T-helper 1 cell treated with Interleukin-12 subunit alpha and Interleukin-12 subunit beta and Interleukin-4 antibody, amounts not matched to agents 30 ng/mL and 1 ng/mL, for 36 hours (primary cell): ENCODE results near the gene GRID1. TPM values are rescaled to one million over a fixed set of nuclear protein-coding genes. Genes with fewer than 3 reads are reported as not detected.

Experiments
- intact Hi-C: fragments of 100-400 bp; cut with micrococcal nuclease; formaldehyde crosslinking; loops from one replicate; pipeline ENCODE4 v1.15.1; 2024
- total RNA-seq: library from RNA; stranded (reverse); gene quantifications from 2 replicates; pipeline ENCODE4 v1.2.3, GENCODE V29; 2022

Gene GRID1
- total RNA-seq, 1 donor from 2014 or later = not detected

GRCh38 chr10:86152354-86152753, 214.2 kb downstream of the GRID1 start:
- intact Hi-C loops = no loop called here

- intact Hi-C loops = no loop called here
These were observed 215.0 kb downstream of the GRID1 start for GRCh38 chr10:86151613-86152012.

- intact Hi-C loops = no loop called here
These were observed 217.3 kb downstream of the GRID1 start for GRCh38 chr10:86149257-86149656.

GRCh38 chr10:86148117-86148516, 218.5 kb downstream of the GRID1 start:
- intact Hi-C loops = no loop called here

DNA sequence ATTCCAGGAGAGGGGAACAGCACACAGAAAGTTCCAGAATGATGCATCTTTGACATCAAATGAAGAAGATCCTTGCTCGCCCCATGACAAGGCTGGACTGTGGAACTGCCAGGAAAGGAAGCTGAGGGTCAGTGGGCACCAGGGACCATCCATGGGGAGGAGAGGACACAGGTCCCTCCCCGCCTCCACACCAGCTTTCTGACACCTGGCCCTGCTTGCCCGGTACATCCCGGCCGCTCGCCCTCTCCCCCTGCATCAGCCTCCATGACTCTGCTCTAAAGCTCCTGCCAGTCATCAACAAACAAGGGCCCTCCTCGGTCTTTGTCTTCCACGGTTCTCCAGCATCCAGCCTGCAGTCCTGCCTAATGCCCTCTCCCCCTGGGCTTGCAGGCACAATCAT, 222.3 kb downstream of the GRID1 start:
- intact Hi-C loops = no loop called here

DNA sequence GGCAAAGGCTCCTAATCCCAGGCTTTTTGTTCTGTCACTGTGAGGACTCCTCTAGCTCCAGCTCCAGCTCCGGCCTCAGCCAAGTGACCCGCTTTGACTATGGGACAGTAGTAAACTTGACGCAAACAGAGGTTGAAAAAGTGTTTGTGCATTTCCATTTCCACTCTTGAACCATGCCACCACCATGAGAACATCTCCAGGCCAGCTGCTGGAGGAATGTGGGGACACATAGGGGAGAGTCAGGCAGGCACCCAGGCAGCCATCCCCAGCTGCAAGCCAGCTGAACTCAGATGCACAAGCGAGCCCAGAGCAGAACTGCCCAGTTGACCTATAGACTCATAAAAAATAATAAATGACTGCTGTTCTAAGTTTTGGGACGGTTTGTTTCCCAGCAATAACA, 224.7 kb downstream of the GRID1 start:
- intact Hi-C loops = no loop called here

GRCh38 chr10:86139066-86139657, 227.4 kb downstream of the GRID1 start:
- intact Hi-C loops = no loop called here

DNA sequence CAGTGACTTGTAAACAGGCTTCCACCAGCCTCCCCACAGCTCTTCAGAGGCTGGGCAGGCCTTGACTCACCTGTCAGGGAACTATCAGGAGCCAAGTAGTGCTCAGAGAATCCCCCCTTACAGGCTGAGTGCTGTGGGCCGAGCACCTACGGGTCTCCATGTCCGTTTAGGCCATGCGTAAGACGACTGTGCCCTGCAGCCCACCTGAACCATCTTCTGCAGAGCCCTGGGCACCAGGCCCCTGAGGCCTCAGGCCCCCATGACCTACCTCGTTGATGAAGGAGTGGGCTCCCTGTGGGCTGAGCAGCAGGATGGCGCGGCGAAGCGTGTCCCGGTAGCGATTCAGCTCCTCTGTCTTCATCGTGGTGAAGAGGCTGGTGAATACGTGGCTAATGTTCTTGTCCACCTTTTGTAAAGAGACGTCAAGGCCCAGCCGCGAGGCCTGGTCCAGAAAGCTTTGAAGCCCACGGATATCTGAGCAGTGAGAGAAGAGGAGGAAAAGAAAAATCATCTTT, 228.0 kb downstream of the GRID1 start:
- intact Hi-C loops = no loop called here

DNA sequence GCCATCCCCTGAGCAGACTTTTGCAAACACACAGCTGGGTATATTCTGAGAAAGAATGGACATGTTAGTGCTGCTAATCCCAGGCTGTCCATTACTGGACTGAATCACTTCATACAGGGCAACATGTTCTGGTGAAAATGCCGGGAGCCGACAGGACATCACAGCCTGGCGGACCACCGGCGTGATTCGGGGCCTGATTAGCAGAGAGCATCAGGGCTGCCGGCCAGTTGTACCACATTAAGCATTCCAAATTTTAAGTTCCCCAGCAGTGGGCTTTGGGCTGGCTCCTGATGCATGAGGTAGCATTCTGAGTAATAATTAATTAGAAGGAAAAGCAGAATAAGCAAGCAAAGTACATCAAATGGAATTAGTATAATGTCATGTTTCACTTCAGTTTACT, 229.0 kb downstream of the GRID1 start:
- intact Hi-C loops = no loop called here

GRCh38 chr10:86136934-86137333, 229.7 kb downstream of the GRID1 start:
- intact Hi-C loops = no loop called here

- intact Hi-C loops = no loop called here
These were observed 231.4 kb downstream of the GRID1 start for GRCh38 chr10:86135191-86135590.

GRCh38 chr10:86130737-86131475, 235.7 kb downstream of the GRID1 start:
- intact Hi-C loops = no loop called here

DNA sequence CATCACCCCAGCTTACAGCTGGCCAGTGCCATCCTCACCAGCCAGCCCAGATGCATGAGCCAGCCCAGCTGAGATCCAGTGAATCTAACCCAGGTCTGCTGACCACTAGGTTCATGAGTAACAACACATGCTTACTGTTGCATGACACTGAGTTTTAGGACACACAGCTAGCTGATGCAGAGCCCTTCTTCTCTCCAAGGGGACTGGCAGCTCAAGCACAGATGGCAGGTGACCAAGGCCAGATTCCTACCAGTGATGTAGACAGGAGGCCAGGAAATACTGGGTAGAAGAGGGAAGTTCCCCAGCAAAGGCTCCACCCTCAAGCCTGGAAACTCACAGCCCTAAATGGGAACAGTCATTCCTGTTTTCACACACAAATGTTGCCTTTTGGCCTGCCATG, 236.6 kb downstream of the GRID1 start:
- intact Hi-C loops = no loop called here

- intact Hi-C loops = no loop called here
These were observed 238.2 kb downstream of the GRID1 start for GRCh38 chr10:86128360-86128759.

GRCh38 chr10:86127274-86127819, 239.2 kb downstream of the GRID1 start:
- intact Hi-C loops = no loop called here

- intact Hi-C loops = no loop called here
These were observed 241.9 kb downstream of the GRID1 start for GRCh38 chr10:86124734-86125133.

DNA sequence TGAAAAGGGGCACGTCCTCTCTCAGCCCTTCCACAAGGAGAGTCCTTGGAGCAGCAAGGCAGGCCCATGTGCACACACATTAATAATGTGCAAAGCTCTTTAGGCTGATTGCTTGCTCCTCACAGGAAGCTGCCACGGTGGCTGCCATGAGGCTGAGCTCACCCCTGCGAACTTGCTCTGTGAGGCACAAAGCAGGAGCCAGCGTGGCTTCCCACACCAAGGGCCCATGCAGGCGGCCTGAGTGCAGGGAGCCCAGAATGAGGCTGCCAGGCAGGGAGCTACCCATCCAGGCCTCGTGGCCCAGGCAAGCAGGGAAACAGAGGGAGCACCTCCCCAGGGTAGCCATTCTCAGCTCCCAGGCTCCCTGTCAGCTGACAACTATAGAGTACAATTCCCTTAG, 242.9 kb downstream of the GRID1 start:
- intact Hi-C loops = no loop called here

GRCh38 chr10:86123304-86123703, 243.3 kb downstream of the GRID1 start:
- intact Hi-C loops = no loop called here

- intact Hi-C loops = no loop called here
These were observed 243.9 kb downstream of the GRID1 start for GRCh38 chr10:86122646-86123045.

DNA sequence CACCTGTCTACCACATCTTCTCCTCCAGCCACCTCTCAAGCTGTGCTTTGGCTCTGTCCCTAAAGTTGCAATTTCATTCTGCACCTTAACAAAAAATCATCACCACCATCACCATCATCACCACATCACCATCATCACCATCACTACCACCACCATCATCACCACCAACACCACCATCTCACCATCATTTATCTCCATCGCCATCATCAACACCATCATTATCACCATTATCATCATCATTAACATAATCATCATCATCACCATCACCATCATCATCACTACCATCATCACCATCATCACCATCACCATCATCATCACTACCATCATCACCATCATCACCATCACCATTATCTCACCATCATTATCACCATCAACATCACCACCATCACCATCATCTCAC, 245.4 kb downstream of the GRID1 start:
- intact Hi-C loops = no loop called here

GRCh38 chr10:86117051-86117450, 249.5 kb downstream of the GRID1 start:
- intact Hi-C loops = no loop called here

- intact Hi-C loops = no loop called here
These were observed 252.6 kb downstream of the GRID1 start for GRCh38 chr10:86113983-86114382.

DNA sequence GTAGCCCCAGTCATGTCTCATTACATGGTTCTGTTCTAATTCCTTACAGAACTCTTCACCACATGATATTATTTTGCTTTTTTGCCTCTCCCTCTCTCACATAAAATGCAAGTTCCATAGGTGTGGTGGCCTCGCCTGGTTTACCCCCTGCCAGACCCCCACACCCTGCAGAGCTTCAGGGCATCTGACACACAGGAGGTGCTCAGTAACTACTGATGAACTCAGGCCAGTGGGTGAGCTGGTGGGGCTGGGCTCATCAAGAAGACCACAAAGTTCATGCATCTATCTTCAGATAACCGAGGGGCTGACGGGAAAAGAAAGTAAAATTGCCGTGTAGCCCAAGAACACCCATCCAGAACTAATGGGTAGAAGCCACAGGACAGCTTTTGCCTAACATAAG, 253.1 kb downstream of the GRID1 start:
- intact Hi-C loops = no loop called here
